Natural killer cell treated with Interleukin-12 subunit alpha and Interleukin-12 subunit beta and Interleukin-15 and Interleukin-18, amount 100 ng/mL, for 72 hours (primary cell): ENCODE results near the gene WBP1L. TPM values are rescaled to one million over a fixed set of nuclear protein-coding genes. Genes with fewer than 3 reads are reported as not detected.
"Not testable (repeated sequence)": the region's sequence is repeated elsewhere in the genome, so short reads cannot be mapped to it uniquely, and the experiment has no call there.

Experiments used
- ATAC-seq, 2 donors: fragments of 150-1000 bp; cut with Tn5 transposase in 1 of 2; sonication (Bioruptor Pico), chemical (Tn5 transposase) in 1 of 2; 2 replicates each; pipeline ENCODE4 v1.10.0; 2021
- DNase-seq: peaks from one replicate; pipeline ENCODE4 v3.0.0; 2022; ENCODE audit warnings: low spot score
- H3K27ac Mint-ChIP-seq, 2 donors: 1 replicate in 1 of 2; 2 replicates in 1 of 2; pipeline ENCODE4 v1.8.0; 2022; ENCODE audit warnings: mixed read lengths in 2 of 2, mild to moderate bottlenecking in 1 of 2, moderate library complexity in 1 of 2
- H3K27me3 Mint-ChIP-seq, 2 donors: 1 replicate in 1 of 2; 2 replicates in 1 of 2; pipeline ENCODE4 v1.8.0; 2022; ENCODE audit warnings: mixed read lengths in 2 of 2
- H3K36me3 Mint-ChIP-seq: one replicate; pipeline ENCODE4 v1.8.0; 2022; ENCODE audit warnings: mixed read lengths
- H3K4me1 Mint-ChIP-seq, 2 donors: 1 replicate in 1 of 2; 2 replicates in 1 of 2; pipeline ENCODE4 v1.8.0; 2022; ENCODE audit warnings: low read depth in 2 of 2, mixed read lengths in 2 of 2, mild to moderate bottlenecking in 1 of 2
- H3K4me3 Mint-ChIP-seq: one replicate; pipeline ENCODE4 v1.8.0; 2022; ENCODE audit warnings: mixed read lengths
- H3K9me3 Mint-ChIP-seq: 2 replicates; pipeline ENCODE4 v1.8.0; 2022; ENCODE audit warnings: mixed read lengths
- total RNA-seq, 2 donors: library from RNA; stranded (reverse); gene quantifications; one replicate each; pipeline ENCODE4 v1.2.3, GENCODE V29; 2022

The WBP1L gene
- total RNA-seq, 2 donors from 2014 or later: 21.0 to 33.1 TPM

GRCh38 chr10:102713814-102714620, 29.7 kb upstream of the WBP1L start, which contains the start of gene ARL3:
Gene ARL3 (minus strand): TSS chr10:102714397. CDS start chr10:102714275, 122 bp downstream.
- Mint-ChIP-seq H3K9me3 (no peaks in the 10 kb centered on the region), H3K27ac (peak within 1 kb of the TSS; percentile 68 to 81), H3K27me3 (no peaks in the 10 kb centered on the region), H3K4me1 (peaks cover 24 to 47% of the 10 kb centered on the region in 2 donors), H3K36me3 (peaks cover 8% of the 10 kb centered on the region), H3K4me3 (peak within 1 kb of the TSS; percentile 83)
- peak; percentile 95 to 98 for ATAC-seq
- DNase-seq: peak; percentile 98

- peak within 1 kb of the TSS; percentile 68 to 81 for H3K27ac Mint-ChIP-seq
- no peaks in the 10 kb centered on the region for H3K9me3 Mint-ChIP-seq
- H3K4me1 Mint-ChIP-seq: peaks cover 24 to 51% of the 10 kb centered on the region in 2 donors
- DNase-seq (peak; percentile 71), ATAC-seq (peak in 1 of 2 donors; percentile 29)
- H3K27me3 Mint-ChIP-seq: no peaks in the 10 kb centered on the region
- peaks cover 8% of the 10 kb centered on the region for H3K36me3 Mint-ChIP-seq
- H3K4me3 Mint-ChIP-seq: peak within 1 kb of the TSS; percentile 83
Observed at GRCh38 chr10:102714621-102715455, 28.9 kb upstream of the WBP1L start, which contains the start of gene SFXN2. Gene SFXN2 (plus strand): TSS chr10:102714636. CDS start chr10:102726637, 12,001 bp downstream.

GRCh38 chr10:102715880-102716279, 27.9 kb upstream of the WBP1L start:
- Mint-ChIP-seq H3K27ac (peak overlapping the region in 1 of 2 donors; percentile 25), H3K4me1 (peaks cover 21 to 41% of the 10 kb centered on the region in 2 donors), H3K4me3 (peak overlapping the region; percentile 68), H3K9me3 (no peaks in the 10 kb centered on the region), H3K27me3 (no peaks in the 10 kb centered on the region), H3K36me3 (peaks cover 8% of the 10 kb centered on the region)
- DNase-seq (no peak), ATAC-seq (no peak)

GRCh38 chr10:102716900-102717565, 26.7 kb upstream of the WBP1L start:
- H3K27ac Mint-ChIP-seq, ATAC-seq, H3K36me3 Mint-ChIP-seq, DNase-seq, H3K27me3 Mint-ChIP-seq, H3K9me3 Mint-ChIP-seq: not testable (repeated sequence)
- peak overlapping the region; percentile 68 for H3K4me3 Mint-ChIP-seq
- peaks cover 19 to 42% of the 10 kb centered on the region in 2 donors for H3K4me1 Mint-ChIP-seq

GRCh38 chr10:102718220-102718619, 25.5 kb upstream of the WBP1L start:
- H3K4me1 Mint-ChIP-seq: peaks cover 16 to 34% of the 10 kb centered on the region in 2 donors
- ATAC-seq (no peak), DNase-seq (no peak)
- H3K4me3 Mint-ChIP-seq: no peak overlapping the region
- H3K36me3 Mint-ChIP-seq: peaks cover 8% of the 10 kb centered on the region
- no peaks in the 10 kb centered on the region for H3K9me3 Mint-ChIP-seq
- H3K27ac Mint-ChIP-seq: no peak overlapping the region
- H3K27me3 Mint-ChIP-seq: no peaks in the 10 kb centered on the region

- Mint-ChIP-seq H3K27ac (no peak overlapping the region), H3K4me1 (peaks cover 8 to 26% of the 10 kb centered on the region in 2 donors), H3K27me3 (no peaks in the 10 kb centered on the region), H3K36me3 (peaks cover 13% of the 10 kb centered on the region), H3K9me3 (no peaks in the 10 kb centered on the region), H3K4me3 (no peak overlapping the region)
- DNase-seq: no peak
- ATAC-seq: no peak
Observed at GRCh38 chr10:102720337-102720736, 23.4 kb upstream of the WBP1L start.

- no peaks in the 10 kb centered on the region for H3K27me3 Mint-ChIP-seq
- no peak overlapping the region for H3K27ac Mint-ChIP-seq
- peaks cover 8 to 26% of the 10 kb centered on the region in 2 donors for H3K4me1 Mint-ChIP-seq
Observed at GRCh38 chr10:102720775-102721301, 22.9 kb upstream of the WBP1L start.

GRCh38 chr10:102721954-102722353, 21.8 kb upstream of the WBP1L start:
- no peaks in the 10 kb centered on the region for H3K9me3 Mint-ChIP-seq
- no peak overlapping the region for H3K4me3 Mint-ChIP-seq
- no peaks in the 10 kb centered on the region for H3K27me3 Mint-ChIP-seq
- DNase-seq (no peak), ATAC-seq (no peak)
- H3K27ac Mint-ChIP-seq: no peak overlapping the region
- peaks cover 13% of the 10 kb centered on the region for H3K36me3 Mint-ChIP-seq
- H3K4me1 Mint-ChIP-seq: peaks cover 4 to 20% of the 10 kb centered on the region in 2 donors

More at GRCh38 chr10:102720775-102721301, 22.9 kb upstream of the WBP1L start:
- H3K9me3 Mint-ChIP-seq: no peaks in the 10 kb centered on the region
- DNase-seq: no peak
- no peak for ATAC-seq
- peaks cover 13% of the 10 kb centered on the region for H3K36me3 Mint-ChIP-seq
- H3K4me3 Mint-ChIP-seq: no peak overlapping the region

GRCh38 chr10:102723989-102724388, 19.8 kb upstream of the WBP1L start:
- no peaks in the 10 kb centered on the region for H3K27me3 Mint-ChIP-seq
- peaks cover 11 to 18% of the 10 kb centered on the region in 2 donors for H3K4me1 Mint-ChIP-seq
- peaks cover 5% of the 10 kb centered on the region for H3K36me3 Mint-ChIP-seq
- DNase-seq (no peak), ATAC-seq (no peak)
- H3K27ac Mint-ChIP-seq: no peak overlapping the region
- no peak overlapping the region for H3K4me3 Mint-ChIP-seq
- H3K9me3 Mint-ChIP-seq: no peaks in the 10 kb centered on the region

GRCh38 chr10:102726274-102726673, 17.5 kb upstream of the WBP1L start:
- Mint-ChIP-seq H3K27ac (no peak overlapping the region), H3K27me3 (no peaks in the 10 kb centered on the region), H3K9me3 (no peaks in the 10 kb centered on the region), H3K36me3 (peaks cover 5% of the 10 kb centered on the region), H3K4me1 (peaks cover 18 to 19% of the 10 kb centered on the region in 2 donors), H3K4me3 (no peak overlapping the region)
- DNase-seq (no peak), ATAC-seq (no peak)

GRCh38 chr10:102727037-102727818, 16.5 kb upstream of the WBP1L start:
- peaks cover 5% of the 10 kb centered on the region for H3K36me3 Mint-ChIP-seq
- no peak for DNase-seq
- no peak overlapping the region for H3K4me3 Mint-ChIP-seq
- no peaks in the 10 kb centered on the region for H3K9me3 Mint-ChIP-seq
- peak overlapping the region in 1 of 2 donors; percentile 25 for H3K27ac Mint-ChIP-seq
- no peak for ATAC-seq
- no peaks in the 10 kb centered on the region for H3K27me3 Mint-ChIP-seq
- peaks cover 12 to 21% of the 10 kb centered on the region in 2 donors for H3K4me1 Mint-ChIP-seq
